Measurements from ENCODE around the gene C2orf74.
"Not testable (repeated sequence)": the region's sequence is repeated elsewhere in the genome, so short reads cannot be mapped to it uniquely, and the experiment has no call there.

Gene C2orf74

DNA sequence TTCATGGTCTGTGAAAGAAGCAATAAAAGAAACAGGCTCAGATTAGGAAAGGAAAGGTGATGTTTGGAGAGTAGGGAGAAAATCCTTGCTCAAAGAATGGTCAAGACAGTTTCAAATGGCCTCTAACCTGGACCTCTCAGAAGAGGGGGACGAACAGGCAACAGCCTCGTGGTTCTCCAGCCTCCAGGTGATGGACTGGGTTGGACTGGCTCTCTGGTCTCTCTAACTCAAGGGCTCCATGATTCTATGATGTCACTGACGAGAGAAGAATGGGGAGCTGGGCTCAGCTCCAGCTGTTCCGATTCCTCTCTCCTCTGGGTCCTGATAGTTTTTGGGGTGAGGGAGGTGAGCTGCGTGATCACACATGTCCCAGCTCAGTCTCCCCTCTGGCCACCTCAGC is at the start of gene C2orf74:
C2orf74 (plus strand) TSS at position 301 of the 400 bp plus-strand sequence. CDS start 327 bp downstream, outside the sequence.
- Histone ChIP-seq H3K9ac (ENCODE audit: low read depth in 1 of 2, low read length in 2 of 2) (no peak within 1 kb of the TSS), H3K9me3 (ENCODE audit: control insufficient read depth in 2 of 2, low read length in 2 of 2) (no peaks in the 10 kb centered on the region), H3K27ac (ENCODE audit: low read depth in 2 of 2, low read length in 2 of 2) (no peak within 1 kb of the TSS), H3K27me3 (ENCODE audit: control insufficient read depth in 2 of 2, insufficient read depth in 2 of 2, low read length in 2 of 2) (no peaks in the 10 kb centered on the region), H3K36me3 (ENCODE audit: control insufficient read depth in 2 of 2, insufficient read depth in 2 of 2, low read length in 2 of 2) (peaks cover 0 to 17% of the 10 kb centered on the region in 2 donors), H3K4me1 (ENCODE audit: control insufficient read depth in 2 of 2, insufficient read depth in 2 of 2, low read length in 2 of 2) (no peaks in the 10 kb centered on the region), H3K4me3 (ENCODE audit: low read length in 2 of 2) (no peak within 1 kb of the TSS)

DNA sequence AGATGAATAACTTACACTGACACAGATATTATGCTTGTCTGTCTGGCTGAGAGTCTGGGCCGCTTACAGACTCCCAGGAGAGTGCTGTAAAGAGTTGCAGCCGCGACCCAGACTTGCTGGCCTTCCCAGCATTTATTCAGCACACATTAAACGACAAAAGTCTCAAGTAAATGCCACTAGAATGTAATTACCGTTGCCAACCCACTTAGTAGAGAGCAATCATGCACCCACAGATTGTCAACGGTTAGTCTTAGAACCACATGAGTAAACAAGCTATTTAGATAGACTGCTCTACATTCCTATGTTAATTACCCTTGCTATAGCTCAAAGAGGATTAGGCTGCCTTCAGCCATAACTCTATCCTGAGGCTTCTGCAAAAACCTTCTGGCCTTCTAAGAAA is 47.8 kb upstream of the C2orf74 start:
- Histone ChIP-seq H3K4me1 (ENCODE audit: control insufficient read depth in 2 of 2, insufficient read depth in 2 of 2, low read length in 2 of 2) (no peaks in the 10 kb centered on the region), H3K27ac (ENCODE audit: low read depth in 2 of 2, low read length in 2 of 2) (no peak overlapping the region), H3K9me3 (ENCODE audit: control insufficient read depth in 2 of 2, low read length in 2 of 2) (no peaks in the 10 kb centered on the region), H3K36me3 (ENCODE audit: control insufficient read depth in 2 of 2, insufficient read depth in 2 of 2, low read length in 2 of 2) (peaks cover 2 to 7% of the 10 kb centered on the region in 2 donors), H3K4me3 (ENCODE audit: low read length in 2 of 2) (no peak overlapping the region), H3K27me3 (ENCODE audit: control insufficient read depth in 2 of 2, insufficient read depth in 2 of 2, low read length in 2 of 2) (no peaks in the 10 kb centered on the region), H3K9ac (ENCODE audit: low read depth in 1 of 2, low read length in 2 of 2) (no peak overlapping the region)

- H3K9ac ChIP-seq (ENCODE audit: low read depth in 1 of 2, low read length in 2 of 2): no peak overlapping the region
- no peaks in the 10 kb centered on the region for H3K4me1 ChIP-seq (ENCODE audit: control insufficient read depth in 2 of 2, insufficient read depth in 2 of 2, low read length in 2 of 2)
- no peaks in the 10 kb centered on the region for H3K27me3 ChIP-seq (ENCODE audit: control insufficient read depth in 2 of 2, insufficient read depth in 2 of 2, low read length in 2 of 2)
- peaks cover 6 to 7% of the 10 kb centered on the region in 2 donors for H3K36me3 ChIP-seq (ENCODE audit: control insufficient read depth in 2 of 2, insufficient read depth in 2 of 2, low read length in 2 of 2)
- no peak overlapping the region for H3K27ac ChIP-seq (ENCODE audit: low read depth in 2 of 2, low read length in 2 of 2)
- H3K9me3 ChIP-seq (ENCODE audit: control insufficient read depth in 2 of 2, low read length in 2 of 2): no peaks in the 10 kb centered on the region
- H3K4me3 ChIP-seq (ENCODE audit: low read length in 2 of 2): no peak overlapping the region
Observed at GRCh38 chr2:61116302-61116701, 45.7 kb upstream of the C2orf74 start.

- no peaks in the 10 kb centered on the region for H3K27me3 ChIP-seq (ENCODE audit: control insufficient read depth in 2 of 2, insufficient read depth in 2 of 2, low read length in 2 of 2)
- H3K9ac ChIP-seq (ENCODE audit: low read depth in 1 of 2, low read length in 2 of 2): no peak overlapping the region
Observed at GRCh38 chr2:61117534-61117933, 44.5 kb upstream of the C2orf74 start.

GRCh38 chr2:61125123-61125710 is 36.8 kb upstream of the C2orf74 start:
- Histone ChIP-seq H3K4me1 (ENCODE audit: control insufficient read depth in 2 of 2, insufficient read depth in 2 of 2, low read length in 2 of 2) (no peaks in the 10 kb centered on the region), H3K36me3 (ENCODE audit: control insufficient read depth in 2 of 2, insufficient read depth in 2 of 2, low read length in 2 of 2) (no peaks in the 10 kb centered on the region), H3K9ac (ENCODE audit: low read depth in 1 of 2, low read length in 2 of 2) (no peak overlapping the region), H3K9me3 (ENCODE audit: control insufficient read depth in 2 of 2, low read length in 2 of 2) (no peaks in the 10 kb centered on the region), H3K27ac (ENCODE audit: low read depth in 2 of 2, low read length in 2 of 2) (no peak overlapping the region), H3K27me3 (ENCODE audit: control insufficient read depth in 2 of 2, insufficient read depth in 2 of 2, low read length in 2 of 2) (no peaks in the 10 kb centered on the region), H3K4me3 (ENCODE audit: low read length in 2 of 2) (no peak overlapping the region)

More at GRCh38 chr2:61117534-61117933, 44.5 kb upstream of the C2orf74 start:
- Histone ChIP-seq H3K36me3 (ENCODE audit: control insufficient read depth in 2 of 2, insufficient read depth in 2 of 2, low read length in 2 of 2) (peaks cover 6 to 7% of the 10 kb centered on the region in 2 donors), H3K27ac (ENCODE audit: low read depth in 2 of 2, low read length in 2 of 2) (no peak overlapping the region), H3K9me3 (ENCODE audit: control insufficient read depth in 2 of 2, low read length in 2 of 2) (no peaks in the 10 kb centered on the region), H3K4me1 (ENCODE audit: control insufficient read depth in 2 of 2, insufficient read depth in 2 of 2, low read length in 2 of 2) (no peaks in the 10 kb centered on the region), H3K4me3 (ENCODE audit: low read length in 2 of 2) (no peak overlapping the region)

DNA sequence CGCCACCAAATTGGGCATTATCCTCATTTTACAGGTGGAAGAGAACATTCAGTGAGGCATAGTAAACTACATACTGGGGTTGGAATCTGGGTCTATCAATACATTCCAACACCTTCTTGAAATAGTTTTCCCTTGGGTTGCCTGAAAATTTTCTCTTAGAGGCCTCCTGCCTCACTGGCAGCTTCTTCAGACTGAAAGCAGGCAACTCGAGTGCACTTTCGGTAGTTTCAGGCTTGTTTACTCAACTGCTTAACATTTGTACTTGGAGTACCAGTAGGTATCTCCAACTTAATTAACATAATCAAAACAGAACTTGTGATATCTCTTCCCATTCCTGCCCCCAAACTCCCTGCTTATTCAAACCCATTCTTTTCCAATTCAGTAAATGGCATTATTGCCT is 36.2 kb upstream of the C2orf74 start:
- H3K4me1 ChIP-seq (ENCODE audit: control insufficient read depth in 2 of 2, insufficient read depth in 2 of 2, low read length in 2 of 2): no peaks in the 10 kb centered on the region
- H3K9ac ChIP-seq (ENCODE audit: low read depth in 1 of 2, low read length in 2 of 2): no peak overlapping the region
- H3K27ac ChIP-seq (ENCODE audit: low read depth in 2 of 2, low read length in 2 of 2): no peak overlapping the region
- no peaks in the 10 kb centered on the region for H3K27me3 ChIP-seq (ENCODE audit: control insufficient read depth in 2 of 2, insufficient read depth in 2 of 2, low read length in 2 of 2)
- H3K4me3 ChIP-seq (ENCODE audit: low read length in 2 of 2): no peak overlapping the region
- H3K36me3 ChIP-seq (ENCODE audit: control insufficient read depth in 2 of 2, insufficient read depth in 2 of 2, low read length in 2 of 2): no peaks in the 10 kb centered on the region
- H3K9me3 ChIP-seq (ENCODE audit: control insufficient read depth in 2 of 2, low read length in 2 of 2): no peaks in the 10 kb centered on the region

- H3K27me3 ChIP-seq (ENCODE audit: control insufficient read depth in 2 of 2, insufficient read depth in 2 of 2, low read length in 2 of 2); H3K27ac ChIP-seq (ENCODE audit: low read depth in 2 of 2, low read length in 2 of 2); H3K9me3 ChIP-seq (ENCODE audit: control insufficient read depth in 2 of 2, low read length in 2 of 2); H3K4me3 ChIP-seq (ENCODE audit: low read length in 2 of 2); H3K36me3 ChIP-seq (ENCODE audit: control insufficient read depth in 2 of 2, insufficient read depth in 2 of 2, low read length in 2 of 2); H3K4me1 ChIP-seq (ENCODE audit: control insufficient read depth in 2 of 2, insufficient read depth in 2 of 2, low read length in 2 of 2); H3K9ac ChIP-seq (ENCODE audit: low read depth in 1 of 2, low read length in 2 of 2): not testable (repeated sequence)
Observed at GRCh38 chr2:61128122-61128521, 33.9 kb upstream of the C2orf74 start.

- H3K9me3 ChIP-seq (ENCODE audit: control insufficient read depth in 2 of 2, low read length in 2 of 2): no peaks in the 10 kb centered on the region
- H3K9ac ChIP-seq (ENCODE audit: low read depth in 1 of 2, low read length in 2 of 2): no peak overlapping the region
- no peak overlapping the region for H3K4me3 ChIP-seq (ENCODE audit: low read length in 2 of 2)
- no peaks in the 10 kb centered on the region for H3K27me3 ChIP-seq (ENCODE audit: control insufficient read depth in 2 of 2, insufficient read depth in 2 of 2, low read length in 2 of 2)
- H3K27ac ChIP-seq (ENCODE audit: low read depth in 2 of 2, low read length in 2 of 2): no peak overlapping the region
- H3K36me3 ChIP-seq (ENCODE audit: control insufficient read depth in 2 of 2, insufficient read depth in 2 of 2, low read length in 2 of 2): no peaks in the 10 kb centered on the region
- no peaks in the 10 kb centered on the region for H3K4me1 ChIP-seq (ENCODE audit: control insufficient read depth in 2 of 2, insufficient read depth in 2 of 2, low read length in 2 of 2)
Observed at GRCh38 chr2:61134141-61134540, 27.8 kb upstream of the C2orf74 start.

GRCh38 chr2:61135510-61135909 is 26.5 kb upstream of the C2orf74 start:
- H3K4me1 ChIP-seq (ENCODE audit: control insufficient read depth in 2 of 2, insufficient read depth in 2 of 2, low read length in 2 of 2): no peaks in the 10 kb centered on the region
- no peaks in the 10 kb centered on the region for H3K9me3 ChIP-seq (ENCODE audit: control insufficient read depth in 2 of 2, low read length in 2 of 2)
- H3K27me3 ChIP-seq (ENCODE audit: control insufficient read depth in 2 of 2, insufficient read depth in 2 of 2, low read length in 2 of 2): no peaks in the 10 kb centered on the region
- no peak overlapping the region for H3K9ac ChIP-seq (ENCODE audit: low read depth in 1 of 2, low read length in 2 of 2)
- H3K27ac ChIP-seq (ENCODE audit: low read depth in 2 of 2, low read length in 2 of 2): no peak overlapping the region
- no peaks in the 10 kb centered on the region for H3K36me3 ChIP-seq (ENCODE audit: control insufficient read depth in 2 of 2, insufficient read depth in 2 of 2, low read length in 2 of 2)
- no peak overlapping the region for H3K4me3 ChIP-seq (ENCODE audit: low read length in 2 of 2)

DNA sequence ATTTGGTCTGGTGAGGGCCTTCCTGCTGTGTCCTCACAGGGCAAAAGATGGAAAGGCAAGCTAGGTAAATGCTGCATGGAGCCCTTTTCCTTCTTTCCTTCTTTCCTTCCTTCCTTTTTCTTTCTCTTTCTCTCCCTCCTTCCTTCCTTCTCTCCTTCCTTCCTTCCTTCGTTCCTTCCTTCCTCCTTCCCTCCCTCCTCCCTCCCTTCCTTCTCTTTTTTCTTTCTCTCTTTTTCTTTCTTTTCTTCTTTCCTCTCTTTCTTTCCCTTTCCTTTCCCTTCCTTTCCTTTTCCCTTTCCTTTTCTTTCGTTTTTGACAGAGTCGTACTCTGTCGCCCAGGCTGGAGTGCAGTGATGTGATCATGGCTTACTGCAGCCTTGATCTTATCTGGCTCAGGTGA is 23.1 kb upstream of the C2orf74 start:
- Histone ChIP-seq H3K4me1 (ENCODE audit: control insufficient read depth in 2 of 2, insufficient read depth in 2 of 2, low read length in 2 of 2) (no peaks in the 10 kb centered on the region), H3K9ac (ENCODE audit: low read depth in 1 of 2, low read length in 2 of 2) (no peak overlapping the region), H3K27ac (ENCODE audit: low read depth in 2 of 2, low read length in 2 of 2) (no peak overlapping the region), H3K4me3 (ENCODE audit: low read length in 2 of 2) (no peak overlapping the region), H3K27me3 (ENCODE audit: control insufficient read depth in 2 of 2, insufficient read depth in 2 of 2, low read length in 2 of 2) (no peaks in the 10 kb centered on the region), H3K9me3 (ENCODE audit: control insufficient read depth in 2 of 2, low read length in 2 of 2) (no peaks in the 10 kb centered on the region), H3K36me3 (ENCODE audit: control insufficient read depth in 2 of 2, insufficient read depth in 2 of 2, low read length in 2 of 2) (no peaks in the 10 kb centered on the region)

DNA sequence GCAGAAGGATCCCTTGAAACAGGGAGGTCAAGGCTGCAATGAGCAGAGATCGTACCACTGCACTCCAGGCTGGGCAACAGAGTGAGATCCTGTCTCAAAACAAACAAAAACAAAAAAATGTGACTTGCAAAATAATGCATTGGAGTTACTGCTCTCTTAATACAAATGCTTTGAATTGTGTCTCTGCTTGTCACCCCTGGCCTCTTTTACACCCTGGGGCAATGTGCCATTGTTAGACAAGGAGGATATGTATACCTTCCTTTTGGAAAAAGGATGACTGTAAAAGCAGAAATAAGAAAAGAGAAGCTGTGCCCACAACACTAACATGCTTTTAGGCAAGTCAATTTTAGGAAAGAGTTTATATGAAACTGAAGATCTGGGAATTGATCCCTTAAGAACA is 20.8 kb upstream of the C2orf74 start:
- H3K4me3 ChIP-seq (ENCODE audit: low read length in 2 of 2): no peak overlapping the region
- no peak overlapping the region for H3K9ac ChIP-seq (ENCODE audit: low read depth in 1 of 2, low read length in 2 of 2)
- H3K9me3 ChIP-seq (ENCODE audit: control insufficient read depth in 2 of 2, low read length in 2 of 2): no peaks in the 10 kb centered on the region
- no peak overlapping the region for H3K27ac ChIP-seq (ENCODE audit: low read depth in 2 of 2, low read length in 2 of 2)
- no peaks in the 10 kb centered on the region for H3K27me3 ChIP-seq (ENCODE audit: control insufficient read depth in 2 of 2, insufficient read depth in 2 of 2, low read length in 2 of 2)
- no peaks in the 10 kb centered on the region for H3K4me1 ChIP-seq (ENCODE audit: control insufficient read depth in 2 of 2, insufficient read depth in 2 of 2, low read length in 2 of 2)
- H3K36me3 ChIP-seq (ENCODE audit: control insufficient read depth in 2 of 2, insufficient read depth in 2 of 2, low read length in 2 of 2): no peaks in the 10 kb centered on the region
